HEK293T (cell line): ENCODE data around the gene MACROD2.

Experiments used
- ELF4 ChIP-seq: fragments of 450-650 bp; IDR thresholded peaks from 2 replicates; pipeline ENCODE4 v1.6.1; 2017; ENCODE audit warnings: antibody characterized with exemption
- FOXA1 ChIP-seq: fragments of 450-650 bp; IDR thresholded peaks from 2 replicates; pipeline ENCODE4 v1.6.1; 2016; ENCODE audit warnings: mild to moderate bottlenecking
- SP1 ChIP-seq: fragments of 450-650 bp; IDR thresholded peaks from 2 replicates; pipeline ENCODE4 v1.6.1; 2017
- TF ChIP-seq, protein P1 (sequence below): fragments of 450-650 bp; IDR thresholded peaks from 2 replicates; pipeline ENCODE4 v1.6.1; 2016

DNA sequence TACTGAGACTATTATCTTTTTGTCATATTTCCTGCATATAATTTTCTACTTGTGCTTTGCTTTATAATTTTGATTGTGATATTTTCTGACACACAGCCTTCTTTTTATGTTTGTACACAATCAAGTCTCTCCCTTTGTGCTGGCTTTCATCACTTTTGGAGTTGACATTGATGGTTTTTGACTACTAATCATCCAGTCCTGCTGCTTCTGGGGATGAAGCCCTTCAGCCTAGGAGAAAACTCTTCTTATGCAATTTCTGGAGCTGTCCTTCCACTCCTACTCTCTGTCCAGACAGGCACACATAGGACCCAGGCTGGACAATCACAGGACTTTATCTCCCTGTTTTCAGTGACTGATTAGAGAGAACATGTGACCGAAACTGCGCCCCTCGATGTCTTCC lies 2063.0 kb downstream of the MACROD2 start:
- TF ChIP-seq, protein P1, sequence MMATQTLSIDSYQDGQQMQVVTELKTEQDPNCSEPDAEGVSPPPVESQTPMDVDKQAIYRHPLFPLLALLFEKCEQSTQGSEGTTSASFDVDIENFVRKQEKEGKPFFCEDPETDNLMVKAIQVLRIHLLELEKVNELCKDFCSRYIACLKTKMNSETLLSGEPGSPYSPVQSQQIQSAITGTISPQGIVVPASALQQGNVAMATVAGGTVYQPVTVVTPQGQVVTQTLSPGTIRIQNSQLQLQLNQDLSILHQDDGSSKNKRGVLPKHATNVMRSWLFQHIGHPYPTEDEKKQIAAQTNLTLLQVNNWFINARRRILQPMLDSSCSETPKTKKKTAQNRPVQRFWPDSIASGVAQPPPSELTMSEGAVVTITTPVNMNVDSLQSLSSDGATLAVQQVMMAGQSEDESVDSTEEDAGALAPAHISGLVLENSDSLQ, result no peak
- no peak for TF ChIP-seq FOXA1
- no peak for TF ChIP-seq SP1
- no peak for TF ChIP-seq ELF4
